Testis (tissue), 3 donors: ENCODE measurements around the gene CLK2. TPM values are rescaled to one million over a fixed set of nuclear protein-coding genes. Genes with fewer than 3 reads are reported as not detected.
"Not testable (repeated sequence)": the region's sequence is repeated elsewhere in the genome, so short reads cannot be mapped to it uniquely, and the experiment has no call there.

Experiments
- DNase-seq: peaks from one replicate; pipeline ENCODE4 v3.0.0-alpha.2; 2019
- H3K27ac ChIP-seq, 2 donors: fragments of 200-600 bp; sonication (generic); one replicate each; pipeline ENCODE4 v1.5.1; 2019
- H3K27me3 ChIP-seq: fragments of 200-600 bp; sonication (generic); one replicate; pipeline ENCODE4 v1.5.1; 2019
- H3K36me3 ChIP-seq: fragments of 200-600 bp; sonication (generic); one replicate; pipeline ENCODE4 v1.5.1; 2017; ENCODE audit warnings: low read depth; ENCODE audit errors: missing control alignments
- H3K4me1 ChIP-seq: fragments of 200-600 bp; sonication (generic); one replicate; pipeline ENCODE4 v1.5.1; 2019
- H3K4me3 ChIP-seq, 2 donors: fragments of 200-600 bp; sonication (generic); one replicate each; pipeline ENCODE4 v1.5.1; 2017 to 2019
- H3K9me3 ChIP-seq: fragments of 200-600 bp; sonication (generic); one replicate; pipeline ENCODE4 v1.5.1; 2017
- CTCF ChIP-seq, 3 experiments: fragments of 450-650 bp in 2 of 3; fragments of 200-600 bp in 1 of 3; sonication (generic) in 1 of 3; IDR thresholded peaks; one replicate each; pipeline ENCODE4 v1.5.1; 2016 to 2019; ENCODE audit warnings: antibody characterized with exemption in 3 of 3, mild to moderate bottlenecking in 2 of 3, moderate library complexity in 1 of 3
- POLR2A ChIP-seq: fragments of 450-650 bp; IDR thresholded peaks from one replicate; pipeline ENCODE4 v1.6.1; 2017; ENCODE audit warnings: antibody characterized with exemption, mild to moderate bottlenecking, moderate library complexity
- WGBS, 2 donors: methylation state at CpG; one replicate each; pipeline ENCODE4 v1.1.5; 2018; 5-methylcytosine and 5-hydroxymethylcytosine counted together
- intact Hi-C: fragments of 100-400 bp; cut with DNase I; formaldehyde crosslinking; loops from one replicate; pipeline ENCODE4 v1.15.1; 2023; ENCODE audit warnings: low total_unique reads
- polyA plus RNA-seq: library from polyadenylated mRNA; stranded (reverse); fragments of 350-450 nt; fragmentation: Illumina TruSeq; extraction: RNeasy Lipid Tissue Mini Kit (QIAGEN cat#74804); gene quantifications from one replicate; pipeline ENCODE4 v1.2.3, GENCODE V29; 2014; ENCODE audit warnings: low read depth, low replicate concordance; ENCODE audit not compliant: insufficient read depth
- total RNA-seq, 2 donors: library from RNA; depleted of rRNA; stranded (reverse); fragments of >200 nt; gene quantifications; one replicate each; pipeline ENCODE4 v1.2.3, GENCODE V29; 2016

Gene CLK2
- total and polyA plus RNA-seq, 3 donors from 2014 or later: 37.0 to 54.1 (median 52.8) TPM

GRCh38 chr1:155242805-155243358 is 30.4 kb downstream of the CLK2 start:
- peak overlapping the region in 1 of 2 donors; percentile 94 for H3K27ac ChIP-seq
- H3K4me3 ChIP-seq: no peak overlapping the region
- H3K27me3 ChIP-seq: no peaks in the 10 kb centered on the region
- intact Hi-C loops: no loop called here
- no peak for TF ChIP-seq POLR2A
- 78 to 80% methylated on average over 3 of the region's 3 CpGs for WGBS, 2 donors
- H3K4me1 ChIP-seq: peaks cover 8% of the 10 kb centered on the region
- H3K9me3 ChIP-seq: no peaks in the 10 kb centered on the region
- no peaks in the 10 kb centered on the region for H3K36me3 ChIP-seq
- no peak for DNase-seq

GRCh38 chr1:155241841-155242264 is 31.5 kb downstream of the CLK2 start:
- Histone ChIP-seq H3K4me1 (peaks cover 8% of the 10 kb centered on the region), H3K36me3 (no peaks in the 10 kb centered on the region), H3K27me3 (no peaks in the 10 kb centered on the region), H3K9me3 (no peaks in the 10 kb centered on the region), H3K4me3 (no peak overlapping the region), H3K27ac (no peak overlapping the region)
- TF ChIP-seq POLR2A: no peak
- TF ChIP-seq CTCF (IDR thresholded peaks at IDR 0.05): no peak
- intact Hi-C loops: no loop called here
- WGBS, 2 donors: 64 to 75% methylated on average over 4 of the region's 4 CpGs
- DNase-seq: no peak

- DNase-seq: peak; percentile 86
- TF ChIP-seq CTCF (IDR thresholded peaks at IDR 0.05) (no peak), POLR2A (no peak)
- Histone ChIP-seq H3K4me1 (peaks cover 8% of the 10 kb centered on the region), H3K36me3 (no peaks in the 10 kb centered on the region), H3K9me3 (no peaks in the 10 kb centered on the region), H3K27ac (no peak overlapping the region), H3K4me3 (no peak overlapping the region), H3K27me3 (no peaks in the 10 kb centered on the region)
- intact Hi-C loops: no loop called here
- WGBS, 2 donors: 27 to 30% methylated on average over 4 of the region's 4 CpGs
Observed at GRCh38 chr1:155241069-155241679, 32.1 kb downstream of the CLK2 start.

GRCh38 chr1:155236451-155236850 is 36.9 kb downstream of the CLK2 start:
- Histone ChIP-seq H3K4me3 (no peak overlapping the region), H3K27ac (no peak overlapping the region), H3K27me3 (no peaks in the 10 kb centered on the region), H3K4me1 (peaks cover 4% of the 10 kb centered on the region), H3K36me3 (no peaks in the 10 kb centered on the region), H3K9me3 (no peaks in the 10 kb centered on the region)
- intact Hi-C loops: no loop called here
- WGBS, 2 donors: 87 to 89% methylated on average over 5 of the region's 5 CpGs
- TF ChIP-seq CTCF (IDR thresholded peaks at IDR 0.05) (no peak), POLR2A (no peak)
- DNase-seq: no peak

GRCh38 chr1:155235375-155235774 is 37.9 kb downstream of the CLK2 start:
- H3K27me3 ChIP-seq, H3K9me3 ChIP-seq, H3K4me1 ChIP-seq, H3K4me3 ChIP-seq, H3K36me3 ChIP-seq, intact Hi-C loops, DNase-seq, H3K27ac ChIP-seq: not testable (repeated sequence)
- 85 to 92% methylated on average over 6 to 7 of the region's 9 CpGs for WGBS, 2 donors

GRCh38 chr1:155233502-155233901 is 39.8 kb downstream of the CLK2 start:
- H3K27ac ChIP-seq, H3K27me3 ChIP-seq, H3K9me3 ChIP-seq, H3K4me1 ChIP-seq, DNase-seq, H3K36me3 ChIP-seq, intact Hi-C loops, H3K4me3 ChIP-seq: not testable (repeated sequence)
- WGBS, 2 donors: 90% methylated on average over 2 of the region's 5 CpGs; no CpG with 5 or more reads in 1 of the 2 donors

- intact Hi-C loops, H3K36me3 ChIP-seq, H3K27me3 ChIP-seq, H3K4me3 ChIP-seq, H3K9me3 ChIP-seq, H3K4me1 ChIP-seq: not testable (repeated sequence)
- peak; percentile 69 for DNase-seq
- peak overlapping the region in 1 of 2 donors; percentile 45 for H3K27ac ChIP-seq
- 45 to 52% methylated on average over 3 to 13 of the region's 13 CpGs for WGBS, 2 donors
Observed at GRCh38 chr1:155232001-155232978, 41.0 kb downstream of the CLK2 start.

- DNase-seq, intact Hi-C loops, H3K9me3 ChIP-seq, H3K36me3 ChIP-seq, H3K27me3 ChIP-seq, H3K27ac ChIP-seq, H3K4me3 ChIP-seq: not testable (repeated sequence)
- peaks cover 12% of the 10 kb centered on the region for H3K4me1 ChIP-seq
- WGBS, 2 donors: 55 to 87% methylated on average over 3 of the region's 3 CpGs
Observed at GRCh38 chr1:155231302-155231701, 42.0 kb downstream of the CLK2 start.
